ES-I3 (cell line): ENCODE results near the gene ZNF23.

Experiments
- H3K36me3 ChIP-seq: 2 replicates; pipeline ENCODE4 v1.6.1; 2013; ENCODE audit warnings: mild to moderate bottlenecking, low read length, control low read depth, moderate library complexity; ENCODE audit not compliant: insufficient read depth
- H3K4me1 ChIP-seq: 2 replicates; pipeline ENCODE4 v1.6.1; 2013; ENCODE audit warnings: mild to moderate bottlenecking, control low read depth, low read length; ENCODE audit not compliant: insufficient read depth
- H3K9ac ChIP-seq: 2 replicates; pipeline ENCODE4 v1.6.1; 2013; ENCODE audit warnings: low read depth, mild to moderate bottlenecking, low read length, moderate library complexity
- H3K9me3 ChIP-seq: 2 replicates; pipeline ENCODE4 v1.6.1; 2013; ENCODE audit warnings: mild to moderate bottlenecking, low read length, moderate library complexity; ENCODE audit not compliant: control insufficient read depth, insufficient read depth

Gene ZNF23

GRCh38 chr16:71449020-71449419 is 13.0 kb downstream of the ZNF23 start:
- H3K9me3 ChIP-seq, result peaks cover 40% of the 10 kb centered on the region
- no peak overlapping the region for H3K9ac ChIP-seq
- peaks cover 32% of the 10 kb centered on the region for H3K36me3 ChIP-seq
- no peaks in the 10 kb centered on the region for H3K4me1 ChIP-seq

GRCh38 chr16:71448274-71448866 is 13.7 kb downstream of the ZNF23 start:
- no peak overlapping the region for H3K9ac ChIP-seq
- no peaks in the 10 kb centered on the region for H3K4me1 ChIP-seq
- peaks cover 32% of the 10 kb centered on the region for H3K36me3 ChIP-seq
- peaks cover 40% of the 10 kb centered on the region for H3K9me3 ChIP-seq

- Histone ChIP-seq H3K9me3 (peaks cover 26% of the 10 kb centered on the region), H3K36me3 (peaks cover 8% of the 10 kb centered on the region), H3K4me1 (no peaks in the 10 kb centered on the region), H3K9ac (no peak overlapping the region)
Observed at GRCh38 chr16:71443714-71444113, 18.3 kb downstream of the ZNF23 start.

- Histone ChIP-seq H3K9me3 (peaks cover 14% of the 10 kb centered on the region), H3K36me3 (no peaks in the 10 kb centered on the region), H3K4me1 (no peaks in the 10 kb centered on the region), H3K9ac (no peak within 1 kb of the TSS)
Observed at GRCh38 chr16:71442051-71442440, 20.0 kb downstream of the ZNF23 start, which contains the start of gene TLE7. Gene TLE7 (minus strand): TSS chr16:71442054. CDS start chr16:71433324, 8,730 bp downstream.

DNA sequence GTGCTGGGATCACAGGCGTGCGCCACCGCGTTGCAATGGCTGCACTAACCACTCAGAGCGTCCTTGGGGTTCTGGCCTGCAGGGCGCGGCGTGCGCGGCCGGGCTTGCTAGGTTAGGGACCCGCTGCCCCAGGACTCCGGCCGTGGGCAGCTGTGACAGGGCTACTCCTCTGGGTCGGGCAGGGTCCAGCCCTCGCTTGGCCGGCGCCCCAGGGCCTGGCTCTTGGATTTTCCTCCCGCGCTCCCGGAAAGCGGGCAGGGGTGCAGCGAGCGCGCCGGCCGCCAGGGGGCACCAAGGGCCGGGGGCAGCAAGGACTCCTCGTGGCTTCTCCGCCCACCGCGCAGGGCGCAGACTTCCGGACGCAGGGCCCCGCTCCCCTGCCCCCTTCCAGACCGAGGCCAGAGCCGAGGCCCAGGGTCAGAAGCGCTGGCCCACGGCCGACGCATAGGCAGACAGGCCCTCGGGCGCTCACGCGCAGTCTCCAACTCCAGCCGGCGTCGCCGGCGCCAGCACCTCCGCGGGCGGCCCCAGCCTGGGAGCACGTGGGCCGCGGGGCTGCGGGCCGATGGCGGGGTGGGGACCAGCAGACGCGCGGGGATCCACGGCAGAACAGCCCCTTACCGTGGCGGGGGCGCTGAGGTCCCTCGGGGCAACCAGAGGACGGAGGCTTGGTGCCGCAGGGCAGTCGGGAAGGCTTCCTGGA is 20.5 kb downstream of the ZNF23 start:
- Histone ChIP-seq H3K4me1 (no peaks in the 10 kb centered on the region), H3K9me3 (peaks cover 9% of the 10 kb centered on the region), H3K9ac (no peak overlapping the region), H3K36me3 (no peaks in the 10 kb centered on the region)

GRCh38 chr16:71440669-71441347 is 21.2 kb downstream of the ZNF23 start:
- Histone ChIP-seq H3K36me3 (no peaks in the 10 kb centered on the region), H3K9ac (no peak overlapping the region), H3K4me1 (no peaks in the 10 kb centered on the region), H3K9me3 (peaks cover 5% of the 10 kb centered on the region)

DNA sequence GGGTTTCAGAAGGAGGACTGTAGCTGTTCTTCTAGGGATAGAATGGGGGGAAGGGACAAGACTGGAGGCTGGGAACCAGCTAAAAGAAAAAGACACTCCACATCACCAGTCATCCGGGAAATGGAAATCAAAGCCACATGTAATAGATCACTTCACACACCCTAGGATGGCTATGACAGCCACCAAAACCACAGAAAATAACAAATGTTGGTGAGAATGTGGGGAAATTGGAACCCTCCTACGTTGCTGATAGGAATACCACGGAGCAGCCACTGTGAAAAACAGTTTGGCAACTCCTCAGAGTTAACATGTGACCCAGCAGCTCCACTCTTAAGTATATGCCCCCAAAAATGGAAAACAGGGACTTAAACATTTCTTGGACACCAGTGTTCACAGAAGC is 22.5 kb downstream of the ZNF23 start:
- Histone ChIP-seq H3K9me3 (no peaks in the 10 kb centered on the region), H3K4me1 (no peaks in the 10 kb centered on the region), H3K36me3 (no peaks in the 10 kb centered on the region), H3K9ac (no peak overlapping the region)

GRCh38 chr16:71436473-71436872 is 25.6 kb downstream of the ZNF23 start:
- no peaks in the 10 kb centered on the region for H3K4me1 ChIP-seq
- H3K9me3 ChIP-seq, result no peaks in the 10 kb centered on the region
- H3K36me3 ChIP-seq, result no peaks in the 10 kb centered on the region
- H3K9ac ChIP-seq, result no peak overlapping the region

GRCh38 chr16:71432906-71433305 is 29.1 kb downstream of the ZNF23 start:
- no peaks in the 10 kb centered on the region for H3K9me3 ChIP-seq
- no peaks in the 10 kb centered on the region for H3K4me1 ChIP-seq
- H3K9ac ChIP-seq, result no peak overlapping the region
- H3K36me3 ChIP-seq, result no peaks in the 10 kb centered on the region

GRCh38 chr16:71431991-71432390 is 30.1 kb downstream of the ZNF23 start:
- H3K4me1 ChIP-seq, result no peaks in the 10 kb centered on the region
- H3K36me3 ChIP-seq, result no peaks in the 10 kb centered on the region
- H3K9ac ChIP-seq, result no peak overlapping the region
- H3K9me3 ChIP-seq, result no peaks in the 10 kb centered on the region

- Histone ChIP-seq H3K9me3 (no peaks in the 10 kb centered on the region), H3K9ac (no peak overlapping the region), H3K36me3 (no peaks in the 10 kb centered on the region), H3K4me1 (no peaks in the 10 kb centered on the region)
Observed at GRCh38 chr16:71431176-71431575, 30.9 kb downstream of the ZNF23 start.

- Histone ChIP-seq H3K9ac (no peak overlapping the region), H3K4me1 (no peaks in the 10 kb centered on the region), H3K36me3 (no peaks in the 10 kb centered on the region), H3K9me3 (no peaks in the 10 kb centered on the region)
Observed at GRCh38 chr16:71430744-71431143, 31.3 kb downstream of the ZNF23 start.

- Histone ChIP-seq H3K9ac (no peak overlapping the region), H3K9me3 (no peaks in the 10 kb centered on the region), H3K36me3 (no peaks in the 10 kb centered on the region), H3K4me1 (no peaks in the 10 kb centered on the region)
Observed at GRCh38 chr16:71429581-71429980, 32.5 kb downstream of the ZNF23 start.

GRCh38 chr16:71428883-71429282 is 33.2 kb downstream of the ZNF23 start:
- no peaks in the 10 kb centered on the region for H3K36me3 ChIP-seq

DNA sequence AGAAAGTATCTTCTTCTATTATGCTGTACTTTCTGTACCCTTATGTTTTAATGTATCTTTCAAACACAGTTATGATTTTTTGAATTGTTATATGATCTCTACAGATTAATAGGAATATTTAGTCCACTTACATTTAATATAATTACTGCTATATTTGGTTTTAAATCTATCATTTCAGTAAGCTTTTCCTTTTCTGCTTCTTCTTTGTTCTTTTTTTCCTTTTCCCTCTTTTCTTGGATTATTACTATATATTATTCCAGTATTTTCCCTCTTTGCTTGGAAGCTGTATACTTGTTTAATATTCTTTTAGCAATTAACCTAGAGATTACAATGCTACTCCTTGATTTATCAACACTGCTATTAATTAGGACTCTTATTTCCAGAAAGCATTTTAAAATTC is 33.7 kb downstream of the ZNF23 start:
- no peaks in the 10 kb centered on the region for H3K4me1 ChIP-seq
- no peaks in the 10 kb centered on the region for H3K36me3 ChIP-seq
- H3K9me3 ChIP-seq, result no peaks in the 10 kb centered on the region
- H3K9ac ChIP-seq, result no peak overlapping the region

More at GRCh38 chr16:71428883-71429282, 33.2 kb downstream of the ZNF23 start:
- no peaks in the 10 kb centered on the region for H3K9me3 ChIP-seq
- no peaks in the 10 kb centered on the region for H3K4me1 ChIP-seq
- no peak overlapping the region for H3K9ac ChIP-seq
